GM21723 (cell line): Measurements from ENCODE around the gene TBL1X.
"Not testable (repeated sequence)": the region's sequence is repeated elsewhere in the genome, so short reads cannot be mapped to it uniquely, and the experiment has no call there.

Source experiments
- ATAC-seq: cut with Tn5 transposase; IDR thresholded peaks from one replicate; pipeline ENCODE4 v1.9.1; 2021; ENCODE audit warnings: mild to moderate bottlenecking, moderate library complexity; ENCODE audit not compliant: unreplicated experiment

TBL1X gene

GRCh38 chrX:9458516-9459078 lies 6.3 kb upstream of the TBL1X start:
- no peak for ATAC-seq

GRCh38 chrX:9459186-9459748 lies 5.6 kb upstream of the TBL1X start:
- no peak for ATAC-seq

GRCh38 chrX:9461087-9461486 lies 3.8 kb upstream of the TBL1X start:
- no peak for ATAC-seq

GRCh38 chrX:9462456-9462855 lies 2.4 kb upstream of the TBL1X start:
- peak; percentile 2 for ATAC-seq

- ATAC-seq: peak; percentile 27
Measured at GRCh38 chrX:9465380-9466123, 694 bp downstream of the TBL1X start.

- peak; percentile 14 for ATAC-seq
Measured at GRCh38 chrX:9466124-9466495, 1.3 kb downstream of the TBL1X start.

GRCh38 chrX:9466736-9467135 lies 1.9 kb downstream of the TBL1X start:
- ATAC-seq: no peak

GRCh38 chrX:9467146-9467545 lies 2.3 kb downstream of the TBL1X start:
- ATAC-seq: no peak

- no peak for ATAC-seq
Measured at GRCh38 chrX:9467751-9468150, 2.9 kb downstream of the TBL1X start.

GRCh38 chrX:9471571-9471985 lies 6.7 kb downstream of the TBL1X start:
- ATAC-seq: no peak

GRCh38 chrX:9473708-9474107 lies 8.8 kb downstream of the TBL1X start:
- ATAC-seq: no peak

GRCh38 chrX:9475417-9475816 lies 10.6 kb downstream of the TBL1X start:
- ATAC-seq: not testable (repeated sequence)

- ATAC-seq: no peak
Measured at GRCh38 chrX:9475984-9476383, 11.1 kb downstream of the TBL1X start.

- ATAC-seq: no peak
Measured at GRCh38 chrX:9476810-9477575, 12.1 kb downstream of the TBL1X start.

GRCh38 chrX:9482408-9482807 lies 17.6 kb downstream of the TBL1X start:
- ATAC-seq: no peak

- no peak for ATAC-seq
Measured at GRCh38 chrX:9482837-9483236, 18.0 kb downstream of the TBL1X start.

- no peak for ATAC-seq
Measured at GRCh38 chrX:9483376-9483775, 18.5 kb downstream of the TBL1X start.

- no peak for ATAC-seq
Measured at GRCh38 chrX:9486786-9487387, 22.0 kb downstream of the TBL1X start.

GRCh38 chrX:9488586-9488985 lies 23.7 kb downstream of the TBL1X start:
- no peak for ATAC-seq

GRCh38 chrX:9489234-9489633 lies 24.4 kb downstream of the TBL1X start:
- ATAC-seq: no peak

GRCh38 chrX:9492901-9493300 lies 28.0 kb downstream of the TBL1X start:
- no peak for ATAC-seq
